ENCODE data around the gene ATG16L1.
"Not testable (repeated sequence)": the region's sequence is repeated elsewhere in the genome, so short reads cannot be mapped to it uniquely, and the experiment has no call there.

The ATG16L1 gene

DNA sequence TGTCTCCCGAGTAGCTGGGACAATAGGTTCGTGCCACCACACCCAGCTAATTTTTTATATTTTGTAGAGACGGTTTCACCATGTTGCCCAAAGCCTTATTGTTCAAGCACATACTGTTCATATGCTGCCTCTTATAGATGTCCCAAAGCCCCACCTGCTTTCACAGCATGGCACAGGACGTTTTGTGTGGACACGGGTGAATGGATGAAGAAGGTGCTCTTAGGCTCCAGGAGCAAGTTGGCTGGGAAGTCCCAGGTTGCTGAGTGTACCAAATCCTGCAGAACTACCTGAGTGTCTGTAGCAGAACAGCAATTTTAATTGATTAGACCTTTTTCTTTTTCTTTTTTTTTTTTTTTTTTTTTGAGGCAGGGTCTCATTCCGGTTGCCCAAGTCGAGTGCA, 45.6 kb downstream of the ATG16L1 start:
- DNase-seq, result no peak

GRCh38 chr2:233300401-233300800, 48.9 kb downstream of the ATG16L1 start:
- DNase-seq, result no peak

GRCh38 chr2:233301248-233301647, 49.8 kb downstream of the ATG16L1 start:
- DNase-seq, result no peak

DNA sequence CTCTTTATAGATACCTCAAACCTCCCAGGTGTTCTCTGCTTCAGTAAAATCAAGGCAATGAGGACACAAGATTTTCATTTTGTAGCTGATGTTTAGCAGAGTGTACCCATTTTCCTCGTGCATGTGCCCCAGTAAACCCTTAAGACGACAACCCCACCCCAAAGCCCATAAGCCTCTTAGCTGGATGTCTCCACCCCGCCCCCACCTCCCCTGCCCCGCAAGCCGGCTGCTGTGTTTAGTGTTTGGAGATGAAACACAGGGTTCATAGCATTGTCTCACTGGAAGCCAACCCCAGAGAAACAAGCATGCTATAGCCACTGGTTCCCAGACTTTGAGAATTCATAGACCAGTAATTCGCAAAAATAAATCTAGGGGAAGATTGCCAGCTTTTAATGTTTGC, 50.3 kb downstream of the ATG16L1 start:
- DNase-seq, result no peak

DNA sequence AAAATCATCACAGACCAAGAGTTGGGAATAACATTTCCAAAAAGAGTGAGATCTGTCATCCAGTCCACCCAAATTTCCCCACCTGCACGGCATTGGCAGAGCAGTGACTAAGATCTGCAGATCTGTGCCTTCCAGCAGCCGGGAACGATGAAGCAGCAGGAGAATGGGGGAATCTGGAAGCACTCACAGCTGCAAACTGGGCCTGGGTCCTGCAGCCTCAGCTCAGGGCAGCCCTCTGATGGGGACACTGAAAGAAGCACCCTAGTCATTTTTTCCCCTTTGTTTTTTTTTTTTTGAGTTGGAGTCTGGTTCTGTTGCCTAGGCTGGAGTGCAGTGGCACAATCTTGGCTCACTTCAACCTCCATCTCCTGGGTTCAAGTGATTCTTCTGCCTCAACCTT, 51.8 kb downstream of the ATG16L1 start:
- DNase-seq, result no peak

DNA sequence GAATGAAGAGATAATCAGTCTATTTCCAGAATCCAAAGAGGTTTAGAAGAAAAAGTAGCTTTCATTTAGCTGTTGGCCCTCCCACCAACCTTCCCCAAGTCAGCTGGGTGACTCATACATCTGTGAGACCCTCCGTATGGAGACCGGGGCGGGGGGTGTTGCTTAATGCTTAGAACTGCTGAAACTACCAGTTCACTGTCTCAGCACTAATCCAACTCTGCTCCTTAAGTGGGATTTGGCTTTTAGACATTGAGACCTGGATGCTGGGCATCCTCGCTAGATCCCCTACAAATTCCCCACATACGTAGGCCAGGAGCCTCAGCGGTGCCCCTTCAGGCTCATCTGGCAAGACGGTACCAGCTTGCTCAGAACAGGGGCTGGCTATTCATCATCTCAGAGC, 56.1 kb downstream of the ATG16L1 start, which contains the start of gene SAG:
TSS of gene SAG (plus strand) at position 252 of the 400 bp plus-strand sequence. CDS start 1,374 bp downstream, outside the sequence.
- no peak for DNase-seq

DNA sequence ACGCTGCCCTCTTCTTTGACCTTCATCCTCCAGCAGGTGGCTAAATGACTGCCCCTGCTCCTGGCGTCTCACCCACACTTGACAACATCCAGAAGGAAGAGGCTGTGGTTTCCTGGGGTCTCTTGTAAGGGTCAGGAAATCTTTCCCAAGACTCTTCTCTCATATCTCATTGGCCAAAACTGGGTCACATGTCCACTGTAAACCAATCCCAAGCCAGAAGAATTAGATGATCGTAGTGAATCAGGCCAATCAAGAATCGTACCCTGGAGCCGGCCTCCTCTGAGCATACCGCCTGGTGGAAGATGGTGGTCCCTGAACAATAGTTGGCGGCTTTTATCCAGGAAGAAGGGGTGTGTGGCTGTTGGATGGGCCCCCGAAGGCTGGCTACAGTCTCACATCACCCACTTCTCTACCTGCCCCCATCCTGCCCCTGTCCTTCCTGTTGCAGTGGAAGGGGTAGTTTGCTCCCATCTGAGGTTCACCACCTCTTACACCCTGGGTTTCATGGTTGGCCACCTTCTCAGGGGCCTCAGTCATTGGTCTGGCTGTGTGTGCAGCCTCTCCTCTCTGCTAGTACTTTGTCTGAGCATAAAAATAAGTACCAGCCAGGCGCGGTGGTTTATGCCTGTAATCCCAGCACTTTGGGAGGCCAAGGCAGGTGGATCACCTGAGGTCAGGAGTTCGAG, 59.9 kb downstream of the ATG16L1 start:
- DNase-seq, result no peak

DNA sequence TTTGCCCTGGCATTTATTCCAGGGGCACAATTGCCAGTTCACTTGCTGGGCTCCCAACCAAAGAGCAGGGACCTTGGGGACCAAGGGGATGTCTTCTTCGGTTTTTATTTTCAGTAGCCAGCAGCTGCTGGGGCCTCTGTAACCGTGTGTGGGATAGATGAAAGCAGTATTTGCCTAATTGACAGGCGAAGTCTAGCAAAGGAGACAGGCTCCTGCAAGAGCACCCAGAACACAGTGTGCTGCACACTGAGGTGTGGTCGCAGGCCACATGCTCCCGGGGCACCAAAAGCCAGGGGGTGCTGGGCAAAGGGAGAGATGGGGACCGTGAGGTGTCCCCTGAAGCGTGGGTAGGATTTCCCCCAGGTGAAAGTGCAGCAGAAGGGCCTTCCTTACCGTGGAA, 61.4 kb downstream of the ATG16L1 start:
- DNase-seq, result no peak

GRCh38 chr2:233314180-233314925, 62.9 kb downstream of the ATG16L1 start:
- DNase-seq, result no peak

- DNase-seq, result no peak
Measured at GRCh38 chr2:233317196-233317943, 65.9 kb downstream of the ATG16L1 start.

GRCh38 chr2:233319256-233319655, 67.8 kb downstream of the ATG16L1 start:
- DNase-seq, result no peak

- no peak for DNase-seq
Measured at GRCh38 chr2:233320470-233320869, 69.0 kb downstream of the ATG16L1 start.

- no peak for DNase-seq
Measured at GRCh38 chr2:233321166-233321565, 69.7 kb downstream of the ATG16L1 start.

- no peak for DNase-seq
Measured at GRCh38 chr2:233323851-233324250, 72.4 kb downstream of the ATG16L1 start.

- DNase-seq, result no peak
Measured at GRCh38 chr2:233325256-233325655, 73.8 kb downstream of the ATG16L1 start.

GRCh38 chr2:233325814-233326213, 74.3 kb downstream of the ATG16L1 start:
- DNase-seq, result no peak

DNA sequence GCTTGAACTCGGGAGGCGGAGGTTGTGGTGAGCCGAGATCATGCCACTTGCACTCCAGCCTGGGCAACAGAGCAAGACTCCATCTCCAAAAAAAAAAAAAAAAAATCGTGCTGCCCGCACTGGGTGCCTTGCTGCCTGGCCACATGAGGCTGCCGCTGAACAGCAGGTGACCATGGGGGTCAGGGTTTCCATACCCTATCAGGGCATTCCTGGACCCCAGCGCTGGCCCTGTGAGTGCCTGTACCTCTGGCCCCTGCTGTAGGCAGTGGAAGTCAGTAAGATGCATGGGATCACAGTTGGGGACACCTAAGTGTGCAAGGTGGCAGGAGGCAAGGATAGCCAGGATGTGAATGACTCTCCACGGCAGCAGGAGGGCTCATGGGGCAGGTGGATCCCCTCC, 75.0 kb downstream of the ATG16L1 start:
- no peak for DNase-seq

DNA sequence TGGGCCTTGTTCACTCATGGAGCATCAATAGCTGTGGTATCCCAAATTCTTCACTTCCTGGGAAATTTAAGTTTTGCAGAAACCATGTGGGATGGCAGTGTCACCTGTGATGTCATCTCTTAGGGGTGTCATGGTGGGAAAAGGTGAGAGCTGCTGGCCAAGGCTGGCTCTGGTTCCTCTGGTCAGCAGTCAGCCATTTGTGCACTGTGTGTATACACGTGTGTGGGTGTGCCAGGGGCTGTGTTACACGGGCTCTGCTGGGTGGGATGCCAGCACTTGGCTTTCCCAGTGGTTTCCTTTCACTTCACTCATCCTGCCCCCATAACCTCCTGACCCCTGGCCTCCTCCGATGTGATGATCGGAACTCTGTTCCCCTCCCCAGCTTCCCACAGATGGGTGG, 77.4 kb downstream of the ATG16L1 start:
- DNase-seq, result no peak

- peak; percentile 33 for DNase-seq
Measured at GRCh38 chr2:233329489-233330135, 78.1 kb downstream of the ATG16L1 start.

DNA sequence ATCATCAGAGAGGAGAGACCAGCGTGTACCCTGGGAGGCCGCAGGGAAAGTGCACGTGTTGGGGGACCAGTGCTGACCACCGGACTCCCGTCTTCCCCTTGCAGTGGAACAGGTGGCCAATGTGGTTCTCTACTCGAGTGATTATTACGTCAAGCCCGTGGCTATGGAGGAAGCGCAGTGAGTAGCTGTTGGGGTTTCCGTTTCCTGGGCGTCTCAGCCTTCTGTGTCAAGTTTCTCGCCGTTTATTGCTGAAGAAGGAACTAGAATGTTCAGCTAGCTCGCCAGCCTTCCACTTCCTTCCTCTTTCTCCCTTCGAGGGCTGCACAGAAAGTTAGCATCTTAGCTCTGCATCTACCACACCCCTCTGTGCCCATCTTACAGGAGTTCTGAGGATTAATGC, 80.1 kb downstream of the ATG16L1 start:
- no peak for DNase-seq

- DNase-seq, result no peak
Measured at GRCh38 chr2:233332125-233332524, 80.7 kb downstream of the ATG16L1 start.

- no peak for DNase-seq
Measured at GRCh38 chr2:233334915-233335314, 83.4 kb downstream of the ATG16L1 start.

GRCh38 chr2:233336091-233336490, 84.6 kb downstream of the ATG16L1 start:
- DNase-seq, result not testable (repeated sequence)
